PFSK-1 (cell line): ENCODE results near the gene ELF4.

Source experiments
- FOXP2 ChIP-seq: optimal IDR thresholded peaks from 2 replicates; pipeline ENCODE3; 2011; ENCODE audit warnings: borderline replicate concordance, control low read depth, inconsistent platforms; ENCODE audit not compliant: insufficient read depth; ENCODE audit errors: extremely low read length, extremely low read depth
- POLR2AphosphoS5 ChIP-seq: IDR thresholded peaks from 2 replicates; pipeline ENCODE4 v1.6.1; 2012; ENCODE audit warnings: low read depth, mild to moderate bottlenecking, control low read depth, low read length, moderate library complexity
- REST ChIP-seq, 2 experiments: IDR thresholded peaks; 2 replicates each; pipeline versions ENCODE4 v1.6.1 to v1.8.0; 2011 to 2012; ENCODE audit warnings: low read depth in 2 of 2, low read length in 2 of 2, control low read depth in 1 of 2, inconsistent platforms in 1 of 2, mild to moderate bottlenecking in 1 of 2, moderate library complexity in 1 of 2; ENCODE audit not compliant: insufficient read depth in 1 of 2
- SIN3A ChIP-seq: IDR thresholded peaks from 2 replicates; pipeline ENCODE4 v1.6.1; 2012; ENCODE audit warnings: mild to moderate bottlenecking, low read length, moderate library complexity, borderline replicate concordance; ENCODE audit not compliant: insufficient read depth
- TAF1 ChIP-seq: IDR thresholded peaks from 2 replicates; pipeline ENCODE4 v1.6.1; 2012; ENCODE audit warnings: low read length, control low read depth, borderline replicate concordance; ENCODE audit not compliant: insufficient read depth

ELF4 gene

GRCh38 chrX:130055103-130055502, 55.2 kb downstream of the ELF4 start:
- no peak for TF ChIP-seq TAF1
- no peak for TF ChIP-seq REST (IDR thresholded peaks at IDR 0.05; ENCODE audit: insufficient read depth in 1 of 2, low read depth in 2 of 2, low read length in 2 of 2)
- TF ChIP-seq POLR2AphosphoS5: no peak
- no peak for TF ChIP-seq SIN3A

GRCh38 chrX:130053236-130053635, 57.1 kb downstream of the ELF4 start:
- no peak for TF ChIP-seq FOXP2
- TF ChIP-seq POLR2AphosphoS5: no peak
- no peak for TF ChIP-seq TAF1
- TF ChIP-seq REST (IDR thresholded peaks at IDR 0.05; ENCODE audit: insufficient read depth in 1 of 2, low read depth in 2 of 2, low read length in 2 of 2): no peak

GRCh38 chrX:130051176-130051845, 59.0 kb downstream of the ELF4 start:
- TF ChIP-seq TAF1 (no peak), REST (IDR thresholded peaks at IDR 0.05; ENCODE audit: insufficient read depth in 1 of 2, low read depth in 2 of 2, low read length in 2 of 2) (no peak), FOXP2 (no peak), POLR2AphosphoS5 (no peak), SIN3A (no peak)

GRCh38 chrX:130049821-130050220, 60.5 kb downstream of the ELF4 start:
- no peak for TF ChIP-seq SIN3A
- no peak for TF ChIP-seq REST (IDR thresholded peaks at IDR 0.05; ENCODE audit: insufficient read depth in 1 of 2, low read depth in 2 of 2, low read length in 2 of 2)
- TF ChIP-seq POLR2AphosphoS5: no peak

GRCh38 chrX:130048686-130049222, 61.5 kb downstream of the ELF4 start:
- TF ChIP-seq POLR2AphosphoS5 (no peak), SIN3A (no peak), TAF1 (no peak), REST (IDR thresholded peaks at IDR 0.05; ENCODE audit: insufficient read depth in 1 of 2, low read depth in 2 of 2, low read length in 2 of 2) (no peak), FOXP2 (no peak)
